Dermis microvascular lymphatic vessel endothelial cell (primary cell): ENCODE results near the gene CHRDL2. TPM values are rescaled to one million over a fixed set of nuclear protein-coding genes. Genes with fewer than 3 reads are reported as not detected.

Experiments used
- DNase-seq, 2 donors: peaks; one replicate each; pipeline versions ENCODE4 v3.0.0 to v3.0.0-alpha.2; 2010; ENCODE audit warnings: low read depth in 2 of 2
- total RNA-seq: library from RNA; depleted of rRNA; stranded (reverse); fragments of >200 nt; gene quantifications from 2 replicates; pipeline ENCODE4 v1.2.1, GENCODE V29; 2014

CHRDL2 gene
- total RNA-seq, 1 donor from 2014 or later: 0.26 TPM

GRCh38 chr11:74710281-74710938, 20.8 kb downstream of the CHRDL2 start:
- peak in 1 of 2 donors; percentile 36 for DNase-seq

- DNase-seq: no peak
Observed at GRCh38 chr11:74709175-74709574, 22.1 kb downstream of the CHRDL2 start.

GRCh38 chr11:74707602-74708510, 23.4 kb downstream of the CHRDL2 start:
- no peak for DNase-seq

- no peak for DNase-seq
Observed at GRCh38 chr11:74707182-74707581, 24.0 kb downstream of the CHRDL2 start.

- DNase-seq: no peak
Observed at GRCh38 chr11:74703211-74703610, 28.0 kb downstream of the CHRDL2 start.

GRCh38 chr11:74702383-74703007, 28.7 kb downstream of the CHRDL2 start:
- peak; percentile 36 to 63 for DNase-seq

GRCh38 chr11:74701351-74701750, 29.9 kb downstream of the CHRDL2 start:
- peak in 1 of 2 donors; percentile 13 for DNase-seq

GRCh38 chr11:74699615-74700396, 31.4 kb downstream of the CHRDL2 start:
- DNase-seq: no peak

GRCh38 chr11:74697722-74698121, 33.5 kb downstream of the CHRDL2 start:
- peak in 1 of 2 donors; percentile 28 for DNase-seq

- peak; percentile 73 to 83 for DNase-seq
Observed at GRCh38 chr11:74696939-74697675, 34.1 kb downstream of the CHRDL2 start.

- no peak for DNase-seq
Observed at GRCh38 chr11:74696500-74696899, 34.7 kb downstream of the CHRDL2 start.

- no peak for DNase-seq
Observed at GRCh38 chr11:74695705-74696280, 35.4 kb downstream of the CHRDL2 start.

GRCh38 chr11:74694136-74694930, 36.9 kb downstream of the CHRDL2 start:
- DNase-seq: peak; percentile 16 to 18

GRCh38 chr11:74693531-74693930, 37.7 kb downstream of the CHRDL2 start:
- no peak for DNase-seq

- DNase-seq: no peak
Observed at GRCh38 chr11:74691755-74692154, 39.5 kb downstream of the CHRDL2 start.

GRCh38 chr11:74689666-74690065, 41.6 kb downstream of the CHRDL2 start:
- no peak for DNase-seq

GRCh38 chr11:74687237-74688023, 43.8 kb downstream of the CHRDL2 start:
- DNase-seq: peak in 1 of 2 donors; percentile 18

- no peak for DNase-seq
Observed at GRCh38 chr11:74686792-74687191, 44.4 kb downstream of the CHRDL2 start.

GRCh38 chr11:74685905-74686304, 45.3 kb downstream of the CHRDL2 start:
- DNase-seq: no peak
